DND-41 (cell line): ENCODE measurements around the gene RALGAPA2.

Experiments
- ATAC-seq: fragments of 200-7000 bp; cut with Tn5 transposase; 3 replicates; pipeline ENCODE4 v1.9.1; 2021; ENCODE audit warnings: low read depth; ENCODE audit not compliant: insufficient read depth
- DNase-seq: peaks from one replicate; pipeline ENCODE4 v3.0.0-alpha.2; 2020
- H2AFZ ChIP-seq: 2 replicates; pipeline ENCODE4 v1.6.0; 2012; ENCODE audit warnings: low read depth, low read length
- H3K27ac ChIP-seq: 2 replicates; pipeline ENCODE4 v1.5.1; 2012; ENCODE audit warnings: low read length, inconsistent platforms
- H3K27me3 ChIP-seq: fragments of 200-600 bp; sonication (generic); 2 replicates; pipeline ENCODE4 v1.6.0; 2012; ENCODE audit warnings: low read length, mild to moderate bottlenecking, inconsistent platforms; ENCODE audit not compliant: insufficient read depth, poor library complexity
- H3K36me3 ChIP-seq: 2 replicates; pipeline ENCODE4 v1.5.1; 2012; ENCODE audit warnings: low read length, inconsistent platforms; ENCODE audit not compliant: insufficient read depth
- H3K4me1 ChIP-seq: 2 replicates; pipeline ENCODE4 v1.5.1; 2012; ENCODE audit warnings: mild to moderate bottlenecking, low read length; ENCODE audit not compliant: insufficient read depth
- H3K4me2 ChIP-seq: 2 replicates; pipeline ENCODE4 v1.6.0; 2012; ENCODE audit warnings: mild to moderate bottlenecking, moderate library complexity, low read length, inconsistent platforms; ENCODE audit not compliant: insufficient read depth
- H3K4me3 ChIP-seq, 2 experiments: fragments of 200-600 bp in 1 of 2; shearing (Covaris generic) in 1 of 2; 2 replicates each; pipeline ENCODE4 v1.5.1; 2012 to 2016; ENCODE audit warnings: inconsistent platforms in 2 of 2, low read length in 2 of 2, mild to moderate bottlenecking in 2 of 2, low read depth in 1 of 2, moderate library complexity in 1 of 2
- H3K79me2 ChIP-seq: 2 replicates; pipeline ENCODE4 v1.6.0; 2012; ENCODE audit warnings: low read length, inconsistent platforms; ENCODE audit not compliant: insufficient read depth
- H3K9ac ChIP-seq: 2 replicates; pipeline ENCODE4 v1.6.0; 2012; ENCODE audit warnings: low read depth, mild to moderate bottlenecking, inconsistent platforms, low read length, moderate library complexity
- H3K9me3 ChIP-seq: 2 replicates; pipeline ENCODE4 v1.5.1; 2012; ENCODE audit warnings: low read length, moderate library complexity, mild to moderate bottlenecking, inconsistent platforms; ENCODE audit not compliant: insufficient read depth, severe bottlenecking
- H4K20me1 ChIP-seq: 2 replicates; pipeline ENCODE4 v1.6.0; 2012; ENCODE audit warnings: low read length; ENCODE audit not compliant: insufficient read depth
- CTCF ChIP-seq: IDR thresholded peaks from 2 replicates; pipeline ENCODE4 v1.5.1; 2012; ENCODE audit warnings: borderline replicate concordance, low read length, moderate library complexity, mild to moderate bottlenecking; ENCODE audit not compliant: poor library complexity, severe bottlenecking; ENCODE audit errors: extremely low read depth
- EZH2 ChIP-seq: IDR thresholded peaks from 3 replicates; pipeline ENCODE4 v1.6.1; 2012; ENCODE audit warnings: borderline replicate concordance, low read depth, mild to moderate bottlenecking, moderate library complexity, low read length, inconsistent platforms; ENCODE audit not compliant: severe bottlenecking

The RALGAPA2 gene

DNA sequence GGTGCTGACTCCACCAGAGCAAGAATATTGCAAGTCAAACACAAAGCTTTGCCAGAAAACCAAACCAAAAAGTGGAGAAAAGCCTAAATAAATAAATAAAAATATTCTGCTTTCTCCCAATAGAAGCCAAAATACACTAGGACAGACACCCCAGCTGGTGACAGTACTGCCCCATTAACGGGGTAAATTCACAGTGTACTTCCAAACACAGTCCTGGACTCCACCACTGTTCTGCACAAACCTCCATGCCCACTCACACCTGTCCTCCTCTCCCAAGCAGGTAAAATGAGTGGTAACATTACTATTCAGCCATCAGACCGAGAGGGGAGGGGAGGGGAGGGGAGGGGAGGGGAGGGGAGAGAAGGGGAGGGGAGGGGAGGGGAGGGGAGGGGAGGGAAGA lies 70.7 kb downstream of the RALGAPA2 start:
- Histone ChIP-seq H3K4me3 (no peak overlapping the region), H3K9ac (no peak overlapping the region), H4K20me1 (no peaks in the 10 kb centered on the region), H2AFZ (no peak overlapping the region), H3K4me1 (no peaks in the 10 kb centered on the region), H3K79me2 (no peaks in the 10 kb centered on the region), H3K27ac (no peak overlapping the region), H3K36me3 (peaks cover 25% of the 10 kb centered on the region), H3K4me2 (no peak overlapping the region), H3K27me3 (no peaks in the 10 kb centered on the region), H3K9me3 (no peaks in the 10 kb centered on the region)
- no peak for TF ChIP-seq CTCF
- TF ChIP-seq EZH2, result no peak
- ATAC-seq, result no peak
- DNase-seq, result no peak

- ATAC-seq (no peak), DNase-seq (no peak)
- H3K4me3 ChIP-seq, result no peak overlapping the region
- no peak for TF ChIP-seq CTCF
- TF ChIP-seq EZH2, result no peak
- H3K36me3 ChIP-seq, result peaks cover 40% of the 10 kb centered on the region
- no peaks in the 10 kb centered on the region for H4K20me1 ChIP-seq
- no peak overlapping the region for H3K9ac ChIP-seq
- no peak overlapping the region for H2AFZ ChIP-seq
- no peaks in the 10 kb centered on the region for H3K27me3 ChIP-seq
- no peaks in the 10 kb centered on the region for H3K4me1 ChIP-seq
- no peak overlapping the region for H3K4me2 ChIP-seq
- no peaks in the 10 kb centered on the region for H3K79me2 ChIP-seq
- H3K9me3 ChIP-seq, result no peaks in the 10 kb centered on the region
- H3K27ac ChIP-seq, result no peak overlapping the region
These were observed 73.6 kb downstream of the RALGAPA2 start for GRCh38 chr20:20638878-20639277.

- Histone ChIP-seq H2AFZ (no peak overlapping the region), H3K4me2 (no peak overlapping the region), H3K9ac (no peak overlapping the region), H3K4me3 (no peak overlapping the region), H3K27me3 (no peaks in the 10 kb centered on the region), H3K79me2 (no peaks in the 10 kb centered on the region), H3K9me3 (no peaks in the 10 kb centered on the region), H3K27ac (no peak overlapping the region), H4K20me1 (no peaks in the 10 kb centered on the region), H3K4me1 (no peaks in the 10 kb centered on the region), H3K36me3 (peaks cover 40% of the 10 kb centered on the region)
- DNase-seq (no peak), ATAC-seq (no peak)
- TF ChIP-seq CTCF (no peak), EZH2 (no peak)
These were observed 74.3 kb downstream of the RALGAPA2 start for GRCh38 chr20:20637998-20638725.

- H3K36me3 ChIP-seq, result peaks cover 31% of the 10 kb centered on the region
- H3K9me3 ChIP-seq, result no peaks in the 10 kb centered on the region
- no peak overlapping the region for H3K4me2 ChIP-seq
- no peak overlapping the region for H3K9ac ChIP-seq
- DNase-seq, result no peak
- no peaks in the 10 kb centered on the region for H3K4me1 ChIP-seq
- H3K27ac ChIP-seq, result no peak overlapping the region
- H3K4me3 ChIP-seq, result no peak overlapping the region
- ATAC-seq, result no peak
- no peaks in the 10 kb centered on the region for H4K20me1 ChIP-seq
- TF ChIP-seq EZH2 (no peak), CTCF (no peak)
- H2AFZ ChIP-seq, result no peak overlapping the region
- H3K79me2 ChIP-seq, result no peaks in the 10 kb centered on the region
- H3K27me3 ChIP-seq, result no peaks in the 10 kb centered on the region
These were observed 77.4 kb downstream of the RALGAPA2 start for GRCh38 chr20:20635006-20635405.
